ENCODE measurements around the gene ADSL. TPM values are rescaled to one million over a fixed set of nuclear protein-coding genes. Genes with fewer than 3 reads are reported as not detected.

The ADSL gene
- total and polyA plus RNA-seq, 2 donors from 2014 or later: 42.5 to 57.5 TPM

DNA sequence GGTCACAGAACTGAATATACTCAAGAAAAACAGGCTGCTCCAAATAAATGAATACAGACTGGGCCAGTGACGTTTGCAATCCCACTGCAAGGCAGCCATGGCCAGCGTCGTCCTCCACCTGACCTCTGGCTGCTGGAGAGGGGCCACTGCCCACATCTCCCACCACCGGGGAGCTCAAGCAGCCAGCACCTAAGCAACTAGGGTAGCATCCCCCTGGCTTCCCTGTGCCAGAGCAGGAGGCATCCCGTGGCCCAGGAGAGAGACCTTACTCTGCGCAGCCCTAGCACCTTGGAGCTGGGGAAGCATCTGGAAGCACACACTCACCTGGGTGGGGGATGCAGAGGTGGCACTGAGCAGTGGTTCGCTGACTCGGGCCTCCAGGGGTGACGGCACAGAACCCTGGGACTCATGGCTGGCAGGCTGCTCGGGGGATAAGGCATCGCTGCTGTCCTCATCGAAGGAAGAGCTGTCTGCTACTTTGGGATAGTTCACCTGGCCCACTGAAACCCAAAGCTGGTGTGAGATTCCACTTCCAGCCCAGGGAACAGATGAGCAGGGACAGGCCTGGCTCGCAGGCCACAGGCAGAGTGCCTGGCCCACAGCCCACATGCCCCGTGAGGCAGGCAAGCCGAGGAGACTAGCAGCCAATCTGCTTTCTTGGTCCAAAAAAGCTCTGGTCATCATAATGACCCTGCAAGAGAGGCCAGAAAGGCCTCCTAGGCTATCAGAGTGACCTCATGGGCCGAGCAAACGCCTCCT is 77.8 kb downstream of the ADSL start:
- FAIRE-seq (no peak), DNase-seq (no peak)
- Histone ChIP-seq H3K9me3 (ENCODE audit: control insufficient read depth in 2 of 3, insufficient read depth in 1 of 3, low read length in 3 of 3) (no peaks in the 10 kb centered on the region), H3K4me3 (ENCODE audit: low read length in 3 of 3) (no peak overlapping the region), H3K27me3 (ENCODE audit: control insufficient read depth, insufficient read depth, low read length) (no peaks in the 10 kb centered on the region), H3K27ac (ENCODE audit: low read depth in 2 of 2, low read length in 2 of 2) (no peak overlapping the region), H3K9ac (ENCODE audit: low read length in 3 of 3) (no peak overlapping the region), H3K4me1 (ENCODE audit: control insufficient read depth in 2 of 3, insufficient read depth in 2 of 3, low read depth in 1 of 3, low read length in 3 of 3) (no peaks in the 10 kb centered on the region), H3K36me3 (ENCODE audit: control insufficient read depth in 2 of 3, insufficient read depth in 3 of 3, low read length in 3 of 3) (peaks cover 4 to 20% (median 13%) of the 10 kb centered on the region in 3 donors)
- TF ChIP-seq, protein P1, sequence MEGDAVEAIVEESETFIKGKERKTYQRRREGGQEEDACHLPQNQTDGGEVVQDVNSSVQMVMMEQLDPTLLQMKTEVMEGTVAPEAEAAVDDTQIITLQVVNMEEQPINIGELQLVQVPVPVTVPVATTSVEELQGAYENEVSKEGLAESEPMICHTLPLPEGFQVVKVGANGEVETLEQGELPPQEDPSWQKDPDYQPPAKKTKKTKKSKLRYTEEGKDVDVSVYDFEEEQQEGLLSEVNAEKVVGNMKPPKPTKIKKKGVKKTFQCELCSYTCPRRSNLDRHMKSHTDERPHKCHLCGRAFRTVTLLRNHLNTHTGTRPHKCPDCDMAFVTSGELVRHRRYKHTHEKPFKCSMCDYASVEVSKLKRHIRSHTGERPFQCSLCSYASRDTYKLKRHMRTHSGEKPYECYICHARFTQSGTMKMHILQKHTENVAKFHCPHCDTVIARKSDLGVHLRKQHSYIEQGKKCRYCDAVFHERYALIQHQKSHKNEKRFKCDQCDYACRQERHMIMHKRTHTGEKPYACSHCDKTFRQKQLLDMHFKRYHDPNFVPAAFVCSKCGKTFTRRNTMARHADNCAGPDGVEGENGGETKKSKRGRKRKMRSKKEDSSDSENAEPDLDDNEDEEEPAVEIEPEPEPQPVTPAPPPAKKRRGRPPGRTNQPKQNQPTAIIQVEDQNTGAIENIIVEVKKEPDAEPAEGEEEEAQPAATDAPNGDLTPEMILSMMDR (IDR thresholded peaks at IDR 0.05; ENCODE audit: borderline replicate concordance, extremely low read depth, insufficient read depth): no peak
- intact Hi-C loops (cut with DNase I): no loop called here

GRCh38 chr22:40425082-40425481 is 78.8 kb downstream of the ADSL start:
- DNase-seq: no peak
- H3K4me1 ChIP-seq (ENCODE audit: control insufficient read depth in 2 of 3, insufficient read depth in 2 of 3, low read depth in 1 of 3, low read length in 3 of 3): no peaks in the 10 kb centered on the region
- TF ChIP-seq, protein P1 (IDR thresholded peaks at IDR 0.05; ENCODE audit: borderline replicate concordance, extremely low read depth, insufficient read depth): no peak
- peaks cover 4 to 30% (median 15%) of the 10 kb centered on the region in 3 donors for H3K36me3 ChIP-seq (ENCODE audit: control insufficient read depth in 2 of 3, insufficient read depth in 3 of 3, low read length in 3 of 3)
- H3K9me3 ChIP-seq (ENCODE audit: control insufficient read depth in 2 of 3, insufficient read depth in 1 of 3, low read length in 3 of 3): no peaks in the 10 kb centered on the region
- H3K27me3 ChIP-seq (ENCODE audit: control insufficient read depth, insufficient read depth, low read length): no peaks in the 10 kb centered on the region
- FAIRE-seq: no peak
- H3K9ac ChIP-seq (ENCODE audit: low read length in 3 of 3): no peak overlapping the region
- no peak overlapping the region for H3K27ac ChIP-seq (ENCODE audit: low read depth in 2 of 2, low read length in 2 of 2)
- intact Hi-C loops (cut with DNase I): no loop called here
- no peak overlapping the region for H3K4me3 ChIP-seq (ENCODE audit: low read length in 3 of 3)

- no peaks in the 10 kb centered on the region for H3K9me3 ChIP-seq (ENCODE audit: control insufficient read depth in 2 of 3, insufficient read depth in 1 of 3, low read length in 3 of 3)
- H3K27me3 ChIP-seq (ENCODE audit: control insufficient read depth, insufficient read depth, low read length): no peaks in the 10 kb centered on the region
- FAIRE-seq: no peak
- peaks cover 4 to 32% (median 18%) of the 10 kb centered on the region in 3 donors for H3K36me3 ChIP-seq (ENCODE audit: control insufficient read depth in 2 of 3, insufficient read depth in 3 of 3, low read length in 3 of 3)
- intact Hi-C loops (cut with DNase I): no loop called here
- no peak overlapping the region for H3K4me3 ChIP-seq (ENCODE audit: low read length in 3 of 3)
- no peaks in the 10 kb centered on the region for H3K4me1 ChIP-seq (ENCODE audit: control insufficient read depth in 2 of 3, insufficient read depth in 2 of 3, low read depth in 1 of 3, low read length in 3 of 3)
- no peak for DNase-seq
- no peak overlapping the region for H3K9ac ChIP-seq (ENCODE audit: low read length in 3 of 3)
- no peak overlapping the region for H3K27ac ChIP-seq (ENCODE audit: low read depth in 2 of 2, low read length in 2 of 2)
- TF ChIP-seq, protein P1 (IDR thresholded peaks at IDR 0.05; ENCODE audit: borderline replicate concordance, extremely low read depth, insufficient read depth): no peak
Observed at GRCh38 chr22:40426594-40427333, 80.5 kb downstream of the ADSL start.

Data from kidney (tissue), 14 donors.